ENCODE measurements around the gene VAV2. TPM values are rescaled to one million over a fixed set of nuclear protein-coding genes. Genes with fewer than 3 reads are reported as not detected.

Gene VAV2
- total RNA-seq, 1 donor from 2014 or later: 12.7 TPM

DNA sequence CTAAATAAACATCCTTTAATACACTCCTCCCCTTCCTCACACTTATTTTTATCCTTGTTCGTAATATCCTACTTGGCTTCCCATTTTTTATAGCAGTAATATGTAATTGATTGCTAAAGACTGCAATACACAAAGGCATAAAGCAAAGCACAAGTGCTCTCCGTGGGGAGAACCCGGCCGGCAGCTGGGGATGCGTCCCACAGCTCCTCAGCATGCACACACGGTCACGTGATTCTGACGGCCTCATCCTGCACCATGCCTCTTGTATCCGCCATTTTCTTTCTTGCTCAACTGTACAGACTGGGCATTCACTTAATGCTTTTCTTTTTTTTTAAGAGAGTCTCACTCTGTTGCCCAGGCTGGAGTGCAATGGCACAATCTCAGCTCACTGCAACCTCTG, 36.0 kb upstream of the VAV2 start:
- TF ChIP-seq CTCF (IDR thresholded peaks at IDR 0.05): no peak
- no peak overlapping the region for H3K27ac ChIP-seq
- no peak overlapping the region for H3K4me3 ChIP-seq
- no peaks in the 10 kb centered on the region for H3K27me3 ChIP-seq
- H3K36me3 ChIP-seq: peaks cover 28 to 39% of the 10 kb centered on the region in 2 donors
- H3K9me3 ChIP-seq: no peaks in the 10 kb centered on the region
- DNase-seq (ENCODE audit: low spot score in 2 of 2): no peak
- peaks cover 0 to 3% of the 10 kb centered on the region in 2 donors for H3K4me1 ChIP-seq
- intact Hi-C loops (cut with DNase I): loop anchor here (5.0 to 10.0 kb wide), 3 partner anchors 299 to 1083 kb away; partner anchors contain the start of genes RXRA, STKLD1, SURF4 and TSC1

DNA sequence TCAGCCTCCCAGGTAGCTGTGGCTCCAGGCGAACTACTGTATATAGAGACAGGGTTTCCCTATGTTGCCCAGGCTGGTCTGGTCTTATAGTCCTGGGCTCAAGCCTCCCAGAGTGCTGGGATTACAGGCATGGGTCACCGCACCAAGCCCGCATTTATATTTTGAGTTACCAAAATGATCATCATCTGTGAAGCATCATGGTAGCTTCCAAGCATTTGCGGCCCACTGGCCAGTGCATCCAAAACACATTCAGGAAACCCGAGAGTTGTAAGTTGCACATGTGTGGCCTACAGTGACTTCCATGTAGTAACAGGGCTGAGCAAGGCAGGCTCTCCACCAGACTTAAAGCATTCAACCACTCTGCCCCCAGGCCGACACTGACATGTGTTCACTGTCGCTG, 35.4 kb upstream of the VAV2 start:
- no peak overlapping the region for H3K27ac ChIP-seq
- H3K4me3 ChIP-seq: no peak overlapping the region
- DNase-seq (ENCODE audit: low spot score in 2 of 2): no peak
- H3K9me3 ChIP-seq: no peaks in the 10 kb centered on the region
- TF ChIP-seq CTCF (IDR thresholded peaks at IDR 0.05): no peak
- intact Hi-C loops (cut with DNase I): loop anchor here (5.0 to 10.0 kb wide), 3 partner anchors 300 to 1083 kb away; partner anchors contain the start of genes RXRA, STKLD1, SURF4 and TSC1
- peaks cover 0 to 3% of the 10 kb centered on the region in 2 donors for H3K4me1 ChIP-seq
- H3K36me3 ChIP-seq: peaks cover 23 to 34% of the 10 kb centered on the region in 2 donors
- no peaks in the 10 kb centered on the region for H3K27me3 ChIP-seq

- no peak overlapping the region for H3K27ac ChIP-seq
- peaks cover 17 to 31% of the 10 kb centered on the region in 2 donors for H3K36me3 ChIP-seq
- H3K9me3 ChIP-seq: no peaks in the 10 kb centered on the region
- no peak overlapping the region for H3K4me3 ChIP-seq
- no peak for DNase-seq (ENCODE audit: low spot score in 2 of 2)
- no peak for TF ChIP-seq CTCF (IDR thresholded peaks at IDR 0.05)
- H3K27me3 ChIP-seq: no peaks in the 10 kb centered on the region
- peaks cover 0 to 3% of the 10 kb centered on the region in 2 donors for H3K4me1 ChIP-seq
- intact Hi-C loops (cut with DNase I): loop anchor here (5.0 to 10.0 kb wide), 3 partner anchors 300 to 1082 kb away; partner anchors contain the start of genes RXRA, STKLD1, SURF4 and TSC1
Observed at GRCh38 chr9:134026981-134027380, 34.9 kb upstream of the VAV2 start.

DNA sequence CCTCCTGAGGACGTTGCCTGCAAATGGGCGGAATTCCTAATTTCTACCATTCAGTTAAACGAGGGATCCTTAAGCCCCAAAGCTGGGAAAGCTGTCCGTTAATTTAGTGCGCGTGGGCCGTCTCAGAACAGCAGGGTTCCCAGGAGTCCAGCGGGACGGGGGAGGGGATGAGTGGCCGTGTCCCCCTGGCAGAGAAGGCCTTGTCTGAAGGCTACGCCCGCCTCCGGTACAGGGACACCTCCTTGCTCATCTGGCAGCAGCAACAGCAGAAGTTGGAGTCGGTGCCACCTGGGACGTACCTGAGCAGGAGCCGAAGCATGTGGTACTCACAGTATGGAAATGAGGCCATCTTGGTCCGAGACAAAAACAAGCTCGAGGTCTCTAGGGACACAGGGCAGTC, 34.5 kb upstream of the VAV2 start:
- no peak for TF ChIP-seq CTCF (IDR thresholded peaks at IDR 0.05)
- Histone ChIP-seq H3K4me1 (peaks cover 0 to 3% of the 10 kb centered on the region in 2 donors), H3K9me3 (no peaks in the 10 kb centered on the region), H3K27ac (no peak overlapping the region), H3K4me3 (no peak overlapping the region), H3K36me3 (peaks cover 13 to 27% of the 10 kb centered on the region in 2 donors), H3K27me3 (no peaks in the 10 kb centered on the region)
- intact Hi-C loops (cut with DNase I): loop anchor here (5.0 to 10.0 kb wide), 3 partner anchors 301 to 1082 kb away; partner anchors contain the start of genes RXRA, STKLD1, SURF4 and TSC1
- no peak for DNase-seq (ENCODE audit: low spot score in 2 of 2)

DNA sequence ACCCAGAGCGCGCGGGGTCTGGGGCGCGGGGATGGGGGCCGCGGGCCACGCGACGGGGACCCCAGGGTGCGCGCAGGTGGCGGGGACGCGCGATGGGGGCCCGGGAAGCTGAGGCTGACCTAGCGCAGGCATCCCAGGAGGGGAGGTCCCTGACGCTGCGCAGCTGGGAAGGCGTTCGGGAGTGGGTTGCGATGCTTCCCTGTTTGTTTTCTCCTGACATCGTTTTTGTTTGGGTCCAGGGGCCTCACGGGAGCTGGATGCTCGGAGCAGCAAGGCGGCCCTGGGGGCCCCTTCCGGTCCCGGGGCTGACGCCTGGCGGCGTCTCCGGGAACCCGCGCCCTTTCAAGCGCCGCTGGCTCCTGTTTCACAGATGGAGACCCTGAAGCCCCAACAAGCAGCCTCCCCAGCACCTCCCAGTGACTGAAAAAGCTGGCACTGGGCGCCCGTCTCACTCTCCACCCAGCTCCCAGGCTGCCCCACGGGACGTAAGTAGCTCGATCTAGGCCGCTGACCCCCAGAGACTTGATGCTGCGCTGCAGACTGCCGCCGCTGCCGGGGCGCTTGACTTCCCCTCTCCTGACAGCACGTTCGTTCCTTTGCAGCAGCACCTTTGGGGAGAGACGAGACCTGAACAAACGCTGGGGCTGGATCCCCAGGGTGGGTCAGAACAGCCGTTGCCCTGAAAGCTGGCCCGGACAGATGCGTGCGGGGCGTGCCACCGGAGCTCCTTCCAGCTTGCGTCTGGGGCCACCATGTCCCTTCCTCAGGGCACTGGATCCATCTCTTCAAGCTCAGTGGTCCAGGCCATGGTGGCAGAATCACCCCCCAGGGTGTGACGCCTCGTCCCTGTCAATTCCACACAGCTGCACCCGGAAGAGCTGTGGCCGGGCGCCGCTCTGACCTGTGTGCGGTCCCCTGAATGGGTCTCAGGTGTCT, 33.8 kb upstream of the VAV2 start:
- TF ChIP-seq CTCF (IDR thresholded peaks at IDR 0.05): no peak
- H3K9me3 ChIP-seq: no peaks in the 10 kb centered on the region
- peaks cover 0 to 3% of the 10 kb centered on the region in 2 donors for H3K4me1 ChIP-seq
- intact Hi-C loops (cut with DNase I): loop anchor here (1.0 to 10.0 kb wide), 10 partner anchors 34 to 1935 kb away; partner anchors contain the start of genes BRD3, RNU6ATAC, RXRA and STKLD1
- no peak for DNase-seq (ENCODE audit: low spot score in 2 of 2)
- peak overlapping the region; percentile 45 to 68 for H3K27ac ChIP-seq
- peaks cover 6 to 20% of the 10 kb centered on the region in 2 donors for H3K36me3 ChIP-seq
- H3K27me3 ChIP-seq: no peaks in the 10 kb centered on the region
- H3K4me3 ChIP-seq: peak overlapping the region; percentile 70 to 97
